Mesodermal cell (in vitro differentiated cells): ENCODE data around the gene AP4B1.
"Not testable (repeated sequence)": the region's sequence is repeated elsewhere in the genome, so short reads cannot be mapped to it uniquely, and the experiment has no call there.

Source experiments
- H3K27ac ChIP-seq: 2 replicates; pipeline ENCODE4 v1.7.0; 2013; ENCODE audit warnings: mild to moderate bottlenecking, low read depth, low read length, moderate library complexity; ENCODE audit not compliant: severe bottlenecking
- H3K36me3 ChIP-seq: 2 replicates; pipeline ENCODE4 v1.7.1; 2013; ENCODE audit warnings: mild to moderate bottlenecking, low read length, moderate library complexity; ENCODE audit not compliant: control insufficient read depth, insufficient read depth
- H3K4me1 ChIP-seq: one replicate; pipeline ENCODE4 v1.7.1; 2013; ENCODE audit warnings: mild to moderate bottlenecking, low read length; ENCODE audit not compliant: insufficient read depth, control insufficient read depth, poor library complexity, severe bottlenecking
- H3K4me3 ChIP-seq: 2 replicates; pipeline ENCODE4 v1.7.0; 2013; ENCODE audit warnings: low read length, control low read depth, mild to moderate bottlenecking; ENCODE audit not compliant: insufficient read depth, poor library complexity, severe bottlenecking; ENCODE audit errors: extremely low read depth
- H3K9me3 ChIP-seq: 2 replicates; pipeline ENCODE4 v1.7.1; 2013; ENCODE audit warnings: mild to moderate bottlenecking, low read length, moderate library complexity; ENCODE audit not compliant: control insufficient read depth
- WGBS, 2 experiments: methylation state at CpG; one replicate each; pipeline ENCODE4 v1.1.5; 2013; ENCODE audit warnings: missing lambda C conversion rate in 2 of 2; ENCODE audit not compliant: insufficient coverage in 2 of 2; 5-methylcytosine and 5-hydroxymethylcytosine counted together

The AP4B1 gene

DNA sequence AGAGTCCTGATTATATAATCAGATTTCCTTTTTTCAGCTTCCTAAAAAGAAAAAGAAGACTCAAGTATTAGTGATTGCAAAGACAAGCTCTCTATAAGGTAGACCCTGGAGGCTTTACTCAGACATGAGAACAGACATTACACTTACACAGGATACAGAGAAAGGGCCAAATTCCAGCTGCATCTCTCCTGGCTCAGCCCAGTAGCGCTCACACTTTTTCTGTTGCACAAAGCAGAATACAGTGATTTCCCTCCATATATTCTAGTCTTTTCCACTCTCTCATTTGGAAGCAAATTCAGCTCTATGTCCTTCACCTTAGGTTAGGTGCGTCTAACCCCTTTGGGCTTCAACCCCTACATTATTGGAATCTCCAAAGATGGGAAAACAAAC lies 48.2 kb downstream of the AP4B1 start:
- Histone ChIP-seq H3K4me3 (no peak overlapping the region), H3K4me1 (peaks cover 6% of the 10 kb centered on the region), H3K9me3 (no peaks in the 10 kb centered on the region), H3K27ac (no peak overlapping the region), H3K36me3 (no peaks in the 10 kb centered on the region)
- 86 to 91% methylated on average over 1 of the region's 2 CpGs for WGBS, 2 experiments

DNA sequence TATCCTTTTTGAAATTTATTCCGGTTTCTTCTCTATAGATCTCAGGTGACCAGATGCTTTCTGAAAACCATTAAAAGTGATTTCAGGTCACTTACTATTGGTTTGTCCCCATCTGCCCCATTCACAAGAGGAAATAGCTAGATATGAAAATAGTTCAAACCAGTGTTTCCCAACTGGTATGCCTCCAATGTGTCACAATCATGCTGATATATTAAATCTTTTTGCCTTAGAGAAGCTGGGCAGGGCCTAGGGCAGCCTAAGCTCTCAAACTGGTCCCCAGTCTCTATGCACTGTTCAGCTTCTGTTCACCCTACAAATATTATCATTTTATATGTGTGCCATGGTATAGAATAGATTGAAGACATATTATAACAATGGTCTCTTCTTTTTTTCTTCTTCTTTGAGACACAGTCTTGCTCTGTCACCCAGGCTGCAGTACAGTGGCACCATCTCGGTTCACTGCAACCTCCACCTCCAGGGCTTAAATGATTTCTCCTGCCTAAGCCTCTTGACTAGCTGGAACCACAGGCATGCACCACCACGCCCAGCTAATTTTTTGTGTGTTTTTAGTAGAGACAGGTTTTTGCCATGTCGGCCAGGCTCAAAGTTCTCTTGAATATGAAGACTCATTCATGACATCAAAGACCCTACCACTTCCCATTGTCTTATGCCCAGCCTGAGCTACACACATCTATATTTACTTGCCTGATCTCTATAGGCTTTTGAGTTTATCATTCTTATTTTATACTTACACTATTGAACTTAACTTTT lies 48.8 kb downstream of the AP4B1 start:
- WGBS, 2 experiments = 80% methylated on average over 3 of the region's 4 CpGs; no CpG with 5 or more reads in 1 of the 2 experiments
- Histone ChIP-seq H3K27ac (no peak overlapping the region), H3K9me3 (no peaks in the 10 kb centered on the region), H3K36me3 (no peaks in the 10 kb centered on the region), H3K4me3 (no peak overlapping the region), H3K4me1 (peaks cover 6% of the 10 kb centered on the region)

DNA sequence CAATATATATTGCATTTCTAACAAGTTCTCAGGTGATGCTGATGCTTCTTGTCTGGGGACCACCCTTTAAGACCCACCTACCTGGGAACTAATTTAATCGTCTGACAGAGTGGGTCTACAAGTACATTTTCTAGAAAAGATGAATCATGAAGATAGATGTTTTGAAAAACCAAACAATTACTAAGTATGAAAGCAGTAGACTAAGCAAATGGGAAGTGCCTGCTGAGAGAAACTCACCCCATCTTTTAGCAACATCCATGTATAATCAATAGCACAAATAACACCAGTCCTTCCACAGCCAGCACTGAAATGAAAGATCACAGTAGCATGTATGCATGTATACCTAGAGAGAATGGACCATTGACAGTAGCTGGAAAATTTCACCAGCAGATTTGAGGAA lies 50.4 kb downstream of the AP4B1 start:
- Histone ChIP-seq H3K9me3 (no peaks in the 10 kb centered on the region), H3K27ac (no peak overlapping the region), H3K4me1 (no peaks in the 10 kb centered on the region), H3K36me3 (no peaks in the 10 kb centered on the region), H3K4me3 (no peak overlapping the region)
- WGBS, 2 experiments = no CpG with 5 or more reads among the region's 1 CpG

DNA sequence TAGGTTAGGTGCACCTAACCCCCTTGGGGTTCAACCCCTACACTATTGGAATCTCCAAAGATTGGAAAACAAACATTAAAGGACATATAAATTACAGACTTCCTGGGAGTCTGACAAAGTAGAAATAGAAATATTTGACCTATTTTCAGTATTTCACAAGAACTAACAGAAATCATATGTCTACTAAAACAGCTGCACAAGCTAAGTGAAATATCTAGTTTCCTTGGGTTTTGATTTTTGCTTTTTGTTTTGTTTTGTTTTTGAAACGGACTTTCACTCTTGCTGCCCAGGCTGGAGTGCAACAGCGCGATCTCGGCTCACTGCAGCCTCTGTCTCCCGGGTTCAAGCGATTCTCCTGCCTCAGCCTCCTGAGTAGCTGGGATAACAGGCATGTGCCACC lies 51.9 kb downstream of the AP4B1 start:
- H3K36me3 ChIP-seq, H3K27ac ChIP-seq, H3K4me3 ChIP-seq, H3K9me3 ChIP-seq, H3K4me1 ChIP-seq: not testable (repeated sequence)
- 95 to 98% methylated on average over 5 to 6 of the region's 6 CpGs for WGBS, 2 experiments

DNA sequence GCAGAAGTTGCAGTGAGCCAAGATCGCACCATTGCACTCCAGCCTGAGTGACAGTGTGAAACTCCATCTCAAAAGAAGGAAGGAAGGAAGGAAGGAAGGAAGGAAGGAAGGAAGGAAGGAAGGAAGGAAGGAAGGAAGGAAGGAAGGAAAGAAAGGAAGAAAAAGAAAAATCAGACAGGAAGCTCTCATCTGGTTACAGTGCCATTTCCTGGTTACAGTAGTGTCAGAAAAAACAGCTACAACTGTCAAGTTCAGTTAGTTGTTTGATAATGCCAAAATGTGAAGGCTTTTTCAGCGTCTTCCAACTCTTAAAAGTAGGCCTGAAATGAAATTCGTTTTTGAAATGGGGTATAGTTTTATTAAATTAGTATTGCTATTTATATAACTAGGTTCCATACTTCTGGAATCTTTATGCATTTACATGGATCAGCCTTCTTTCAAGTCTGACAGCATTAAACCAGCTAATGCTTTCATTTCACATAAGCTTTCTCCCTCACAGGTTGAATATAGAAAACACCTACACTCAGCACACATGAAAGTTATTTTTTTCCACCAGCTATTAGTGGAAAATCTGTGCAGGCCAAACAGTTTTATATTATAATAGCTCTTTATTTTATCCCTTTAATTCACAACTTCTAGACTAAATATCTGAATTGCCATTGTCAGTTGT lies 54.3 kb downstream of the AP4B1 start:
- Histone ChIP-seq H3K27ac (no peak overlapping the region), H3K9me3 (no peaks in the 10 kb centered on the region), H3K36me3 (no peaks in the 10 kb centered on the region), H3K4me3 (no peak overlapping the region), H3K4me1 (no peaks in the 10 kb centered on the region)
- WGBS, 2 experiments = 100% methylated on average over 1 of the region's 3 CpGs; no CpG with 5 or more reads in 1 of the 2 experiments

DNA sequence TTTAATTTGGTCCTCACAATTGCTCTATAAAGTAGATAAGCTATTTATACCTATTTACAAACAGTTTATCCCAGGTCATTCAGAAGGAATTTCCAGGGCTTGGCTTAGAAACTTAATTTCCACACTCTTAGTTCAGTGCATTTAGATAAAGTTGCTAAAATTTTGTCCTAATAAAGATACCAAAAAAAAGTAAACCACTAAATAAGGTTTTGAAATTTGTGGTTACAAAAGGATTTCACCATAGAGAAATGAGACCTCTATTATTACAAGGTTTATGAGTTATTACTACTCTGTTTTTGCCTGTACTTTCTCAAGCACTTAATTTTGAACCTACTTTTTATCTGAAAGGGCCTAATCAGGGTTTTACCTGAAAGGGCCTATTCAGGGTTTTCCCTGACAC lies 55.5 kb downstream of the AP4B1 start:
- H3K4me3 ChIP-seq = no peak overlapping the region
- no peaks in the 10 kb centered on the region for H3K9me3 ChIP-seq
- H3K36me3 ChIP-seq = no peaks in the 10 kb centered on the region
- no peaks in the 10 kb centered on the region for H3K4me1 ChIP-seq
- no peak overlapping the region for H3K27ac ChIP-seq

DNA sequence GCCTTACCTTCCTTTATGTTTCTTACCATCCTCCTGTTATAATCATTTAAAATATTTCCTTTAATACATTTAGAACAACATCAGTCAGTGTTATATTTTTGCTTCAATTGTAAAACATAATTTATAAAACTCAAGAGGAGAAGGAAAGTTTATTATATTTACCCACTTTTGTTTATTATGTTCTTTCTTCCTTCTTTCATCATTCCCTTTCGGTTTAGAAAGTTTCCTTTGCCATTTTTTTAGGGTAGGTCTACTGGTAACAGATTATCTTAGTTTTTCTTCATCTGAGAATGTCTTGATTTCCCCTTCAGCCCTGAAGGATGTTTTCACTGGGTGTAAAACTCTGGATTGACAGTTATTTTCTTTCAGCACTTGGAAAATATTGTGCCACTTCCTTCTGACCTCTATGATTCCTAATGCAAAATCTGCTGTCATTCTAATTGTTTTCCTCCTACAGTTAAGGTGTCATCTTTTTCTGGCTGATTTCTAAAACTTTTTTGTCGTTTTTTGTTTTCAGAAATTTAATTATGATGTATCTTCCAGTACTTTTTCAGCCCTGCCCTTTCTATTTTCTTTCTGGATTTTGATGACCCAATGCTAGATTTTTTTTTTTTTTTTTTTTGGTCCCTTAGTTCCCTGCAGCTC lies 58.1 kb downstream of the AP4B1 start:
- H3K4me3 ChIP-seq = no peak overlapping the region
- H3K4me1 ChIP-seq = no peaks in the 10 kb centered on the region
- no peaks in the 10 kb centered on the region for H3K36me3 ChIP-seq
- H3K27ac ChIP-seq = no peak overlapping the region
- no peaks in the 10 kb centered on the region for H3K9me3 ChIP-seq
- WGBS, 2 experiments = no CpG with 5 or more reads among the region's 2 CpGs
